ENCODE results near the gene NPM3.

DNA sequence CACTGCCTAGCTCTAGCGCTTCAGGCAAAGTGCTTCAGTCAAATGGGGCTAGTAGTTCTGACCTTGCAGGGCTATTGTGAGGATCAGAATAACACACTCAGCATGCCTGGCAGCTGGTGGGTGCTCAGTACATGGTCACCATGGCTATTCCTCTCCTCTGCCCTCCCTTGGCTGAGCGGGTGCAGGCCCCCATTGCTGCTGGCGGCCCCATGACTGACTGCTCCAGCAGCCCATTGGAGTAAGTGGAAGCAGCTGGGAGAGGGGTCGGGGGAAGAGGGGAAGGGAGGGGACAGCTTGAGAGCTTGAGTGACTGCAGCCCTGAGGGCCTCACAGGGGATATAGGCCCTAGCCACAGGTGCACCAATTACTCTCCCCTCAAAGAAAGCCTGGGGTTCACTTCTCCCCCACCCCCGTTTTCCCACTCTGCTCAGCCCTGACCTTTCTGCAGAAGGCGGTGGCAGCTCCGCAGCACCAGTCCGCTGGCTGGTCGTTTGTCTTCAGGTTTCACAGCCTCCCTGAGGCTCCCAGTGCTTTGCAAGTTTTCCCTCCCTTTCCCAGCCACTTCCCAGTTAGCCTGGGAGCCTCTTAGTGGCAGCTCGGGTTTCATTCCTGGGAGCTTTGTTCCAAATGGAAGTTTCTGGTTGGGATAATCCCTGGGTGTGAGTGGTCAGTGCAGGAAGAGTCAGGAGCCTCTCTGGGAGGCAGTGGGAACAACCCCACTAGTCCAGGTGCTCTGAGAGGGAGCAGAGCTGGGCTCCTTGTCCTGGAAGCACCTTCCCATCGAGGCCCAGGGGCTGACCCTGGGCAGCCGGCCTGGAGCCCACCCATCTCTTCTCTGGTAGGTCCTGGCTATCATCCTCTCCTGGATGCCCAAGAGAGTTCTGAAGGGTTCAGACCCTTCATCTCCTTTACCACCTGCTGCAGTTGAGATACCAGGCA is 23.7 kb downstream of the NPM3 start:
- TF ChIP-seq, protein P1, sequence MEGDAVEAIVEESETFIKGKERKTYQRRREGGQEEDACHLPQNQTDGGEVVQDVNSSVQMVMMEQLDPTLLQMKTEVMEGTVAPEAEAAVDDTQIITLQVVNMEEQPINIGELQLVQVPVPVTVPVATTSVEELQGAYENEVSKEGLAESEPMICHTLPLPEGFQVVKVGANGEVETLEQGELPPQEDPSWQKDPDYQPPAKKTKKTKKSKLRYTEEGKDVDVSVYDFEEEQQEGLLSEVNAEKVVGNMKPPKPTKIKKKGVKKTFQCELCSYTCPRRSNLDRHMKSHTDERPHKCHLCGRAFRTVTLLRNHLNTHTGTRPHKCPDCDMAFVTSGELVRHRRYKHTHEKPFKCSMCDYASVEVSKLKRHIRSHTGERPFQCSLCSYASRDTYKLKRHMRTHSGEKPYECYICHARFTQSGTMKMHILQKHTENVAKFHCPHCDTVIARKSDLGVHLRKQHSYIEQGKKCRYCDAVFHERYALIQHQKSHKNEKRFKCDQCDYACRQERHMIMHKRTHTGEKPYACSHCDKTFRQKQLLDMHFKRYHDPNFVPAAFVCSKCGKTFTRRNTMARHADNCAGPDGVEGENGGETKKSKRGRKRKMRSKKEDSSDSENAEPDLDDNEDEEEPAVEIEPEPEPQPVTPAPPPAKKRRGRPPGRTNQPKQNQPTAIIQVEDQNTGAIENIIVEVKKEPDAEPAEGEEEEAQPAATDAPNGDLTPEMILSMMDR (CRISPR knock-in tag; IDR thresholded peaks at IDR 0.05) = no peak
- TF ChIP-seq, protein P2, sequence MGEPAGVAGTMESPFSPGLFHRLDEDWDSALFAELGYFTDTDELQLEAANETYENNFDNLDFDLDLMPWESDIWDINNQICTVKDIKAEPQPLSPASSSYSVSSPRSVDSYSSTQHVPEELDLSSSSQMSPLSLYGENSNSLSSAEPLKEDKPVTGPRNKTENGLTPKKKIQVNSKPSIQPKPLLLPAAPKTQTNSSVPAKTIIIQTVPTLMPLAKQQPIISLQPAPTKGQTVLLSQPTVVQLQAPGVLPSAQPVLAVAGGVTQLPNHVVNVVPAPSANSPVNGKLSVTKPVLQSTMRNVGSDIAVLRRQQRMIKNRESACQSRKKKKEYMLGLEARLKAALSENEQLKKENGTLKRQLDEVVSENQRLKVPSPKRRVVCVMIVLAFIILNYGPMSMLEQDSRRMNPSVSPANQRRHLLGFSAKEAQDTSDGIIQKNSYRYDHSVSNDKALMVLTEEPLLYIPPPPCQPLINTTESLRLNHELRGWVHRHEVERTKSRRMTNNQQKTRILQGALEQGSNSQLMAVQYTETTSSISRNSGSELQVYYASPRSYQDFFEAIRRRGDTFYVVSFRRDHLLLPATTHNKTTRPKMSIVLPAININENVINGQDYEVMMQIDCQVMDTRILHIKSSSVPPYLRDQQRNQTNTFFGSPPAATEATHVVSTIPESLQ (CRISPR knock-in tag; conservative IDR thresholded peaks at IDR 0.05) = no peak
- TF ChIP-seq TCF7L2 (IDR thresholded peaks at IDR 0.05; ENCODE audit: low read depth, low read length) (no peak), ZFP37 (CRISPR knock-in tag; IDR thresholded peaks at IDR 0.05; ENCODE audit: borderline replicate concordance) (no peak), JUN (CRISPR knock-in tag; IDR thresholded peaks at IDR 0.05) (no peak), ZNF7 (CRISPR knock-in tag; IDR thresholded peaks at IDR 0.05) (no peak), RAD21 (CRISPR knock-in tag; IDR thresholded peaks at IDR 0.05) (no peak), ZSCAN12 (CRISPR knock-in tag; IDR thresholded peaks at IDR 0.05) (no peak)

Measured in HepG2 (cell line).